CD4-positive, CD25-positive, alpha-beta regulatory T cell (primary cell): ENCODE results near the gene REN. TPM values are rescaled to one million over a fixed set of nuclear protein-coding genes. Genes with fewer than 3 reads are reported as not detected.

Experiments
- ATAC-seq, 2 donors: fragments of 150-1000 bp; cut with Tn5 transposase; one replicate each; pipeline ENCODE4 v1.10.0; 2021; ENCODE audit warnings: low read depth in 2 of 2, moderate number of reproducible peaks in 2 of 2, moderate library complexity in 1 of 2
- DNase-seq, 3 donors: peaks; one replicate each; pipeline versions ENCODE4 v3.0.0 to v3.0.0-alpha.2; 2012 to 2022; ENCODE audit warnings: mixed read lengths in 1 of 3
- H3K27ac ChIP-seq: one replicate; pipeline ENCODE4 v1.7.0; 2013; ENCODE audit warnings: mild to moderate bottlenecking, low read length; ENCODE audit not compliant: insufficient read depth, poor library complexity, severe bottlenecking
- H3K27me3 ChIP-seq: one replicate; pipeline ENCODE4 v1.7.0; 2013; ENCODE audit warnings: low read length; ENCODE audit not compliant: control insufficient read depth, insufficient read depth
- H3K36me3 ChIP-seq: one replicate; pipeline ENCODE4 v1.7.0; 2013; ENCODE audit warnings: mild to moderate bottlenecking, low read length, moderate library complexity; ENCODE audit not compliant: control insufficient read depth, insufficient read depth
- H3K4me1 ChIP-seq: 2 replicates; pipeline ENCODE4 v1.7.0; 2013; ENCODE audit warnings: mild to moderate bottlenecking, low read length; ENCODE audit not compliant: insufficient read depth, control insufficient read depth, poor library complexity, severe bottlenecking
- H3K4me3 ChIP-seq: one replicate; pipeline ENCODE4 v1.7.0; 2013; ENCODE audit warnings: low read depth, mild to moderate bottlenecking, low read length, moderate library complexity
- H3K9me3 ChIP-seq, 2 experiments: 1 replicate in 1 of 2; 2 replicates in 1 of 2; pipeline ENCODE4 v1.7.0; 2013; ENCODE audit warnings: low read length in 2 of 2, mild to moderate bottlenecking in 1 of 2, moderate library complexity in 1 of 2; ENCODE audit not compliant: control insufficient read depth in 2 of 2
- H3K27ac Mint-ChIP-seq, 3 donors: one replicate each; pipeline ENCODE4 v1.8.0; 2020 to 2022; ENCODE audit warnings: mild to moderate bottlenecking in 3 of 3, mixed read lengths in 3 of 3, moderate library complexity in 2 of 3
- H3K27me3 Mint-ChIP-seq: one replicate; pipeline ENCODE4 v1.8.0; 2022; ENCODE audit warnings: mild to moderate bottlenecking, mixed read lengths
- H3K36me3 Mint-ChIP-seq: one replicate; pipeline ENCODE4 v1.8.0; 2020; ENCODE audit warnings: mixed read lengths
- H3K4me1 Mint-ChIP-seq, 4 donors: one replicate each; pipeline ENCODE4 v1.8.0; 2020 to 2022; ENCODE audit warnings: mixed read lengths in 4 of 4, mild to moderate bottlenecking in 1 of 4
- H3K4me3 Mint-ChIP-seq, 4 donors: one replicate each; pipeline ENCODE4 v1.8.0; 2020 to 2022; ENCODE audit warnings: mild to moderate bottlenecking in 4 of 4, mixed read lengths in 4 of 4, moderate library complexity in 3 of 4
- H3K9me3 Mint-ChIP-seq, 7 donors: one replicate each; pipeline ENCODE4 v1.8.0; 2020 to 2022; ENCODE audit warnings: mixed read lengths in 7 of 7, mild to moderate bottlenecking in 3 of 7, moderate library complexity in 2 of 7
- polyA plus RNA-seq, 4 donors: library from polyadenylated mRNA; unstranded; fragments of 300-500 nt; fragmentation: Illumina TruSeq; gene quantifications; one replicate each; pipeline ENCODE4 v1.2.3, GENCODE V29; 2021
- total RNA-seq: library from RNA; stranded (reverse); gene quantifications from one replicate; pipeline ENCODE4 v1.2.3, GENCODE V29; 2022

The REN gene
- total and polyA plus RNA-seq, 5 donors from 2014 or later: not detected

DNA sequence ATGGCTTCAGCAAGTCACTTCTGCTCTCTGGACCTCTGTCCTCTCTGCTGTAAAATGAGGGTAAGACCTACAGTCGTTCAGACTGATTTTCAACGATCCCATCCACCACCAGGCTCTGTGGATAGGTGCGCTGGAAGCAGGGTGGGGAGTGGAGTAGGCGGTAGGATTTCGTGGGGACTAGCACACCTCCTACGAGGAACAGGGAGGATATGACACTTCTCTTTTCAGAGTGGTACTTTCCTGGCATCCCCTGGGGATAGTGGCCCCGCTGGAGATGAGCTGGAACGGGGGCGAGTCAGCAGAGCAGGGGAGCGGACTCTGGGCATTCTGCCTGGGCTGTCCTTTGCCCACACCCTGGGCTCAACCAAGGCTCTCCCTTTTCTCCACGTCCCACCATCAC lies 32.0 kb downstream of the REN start:
- Mint-ChIP-seq H3K27me3 (peaks cover 4% of the 10 kb centered on the region), H3K4me3 (no peak overlapping the region), H3K4me1 (peaks cover 0 to 3% (median 0%) of the 10 kb centered on the region in 4 donors), H3K27ac (no peak overlapping the region), H3K9me3 (no peaks in the 10 kb centered on the region), H3K36me3 (no peaks in the 10 kb centered on the region)
- ATAC-seq: no peak
- no peaks in the 10 kb centered on the region for H3K36me3 ChIP-seq
- H3K4me3 ChIP-seq: no peak overlapping the region
- H3K27ac ChIP-seq: no peak overlapping the region
- no peaks in the 10 kb centered on the region for H3K4me1 ChIP-seq
- H3K9me3 ChIP-seq: no peaks in the 10 kb centered on the region
- H3K27me3 ChIP-seq: no peaks in the 10 kb centered on the region
- DNase-seq: no peak

DNA sequence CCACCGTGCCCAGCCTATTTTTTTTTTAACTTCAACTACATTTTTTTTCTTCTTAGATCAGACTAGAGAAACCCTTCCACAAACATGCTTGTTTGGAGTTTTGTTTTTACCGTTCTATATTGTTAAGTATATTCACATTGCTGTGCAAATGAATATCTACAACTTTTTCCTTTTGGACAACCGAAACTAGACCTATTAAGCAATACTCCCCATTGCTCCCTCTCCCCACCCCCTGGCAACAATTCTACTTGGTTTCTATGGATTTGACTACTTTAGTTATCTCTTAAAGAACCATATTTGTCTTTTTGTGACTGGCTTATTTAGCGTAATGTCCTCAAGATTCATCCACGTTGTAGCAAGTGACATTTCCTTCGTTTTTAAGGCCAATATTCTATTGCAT lies 33.4 kb downstream of the REN start:
- H3K4me1 Mint-ChIP-seq: peaks cover 0 to 8% (median 4%) of the 10 kb centered on the region in 4 donors
- Histone ChIP-seq H3K4me1 (no peaks in the 10 kb centered on the region), H3K9me3 (no peaks in the 10 kb centered on the region), H3K27me3 (no peaks in the 10 kb centered on the region), H3K36me3 (no peaks in the 10 kb centered on the region), H3K27ac (no peak overlapping the region), H3K4me3 (no peak overlapping the region)
- H3K36me3 Mint-ChIP-seq: no peaks in the 10 kb centered on the region
- H3K9me3 Mint-ChIP-seq: no peaks in the 10 kb centered on the region
- no peak for DNase-seq
- H3K27ac Mint-ChIP-seq: peak overlapping the region in 1 of 3 donors; percentile 71
- ATAC-seq: no peak
- no peak overlapping the region for H3K4me3 Mint-ChIP-seq
- H3K27me3 Mint-ChIP-seq: peaks cover 8% of the 10 kb centered on the region

DNA sequence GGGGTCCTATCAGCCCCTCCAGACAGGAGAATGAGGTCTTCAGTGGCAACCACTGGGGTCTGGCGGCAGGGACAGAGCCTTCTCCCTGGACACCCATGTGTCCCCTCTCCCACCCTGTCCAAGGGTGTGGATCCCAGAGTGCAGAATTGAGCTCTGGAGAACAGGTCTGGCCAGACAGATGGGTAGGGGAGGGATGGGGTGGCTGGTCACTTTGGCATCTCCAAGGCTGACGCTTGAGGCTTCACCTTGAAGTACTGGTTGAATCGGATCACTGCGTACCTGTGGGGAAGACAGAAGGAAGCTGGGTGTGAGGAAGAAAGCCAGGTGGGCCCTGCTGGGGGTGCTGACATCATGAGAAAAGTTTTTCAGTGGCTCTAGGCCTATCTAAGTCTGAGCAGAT lies 34.2 kb downstream of the REN start:
- no peak for DNase-seq
- Histone ChIP-seq H3K27ac (no peak overlapping the region), H3K36me3 (no peaks in the 10 kb centered on the region), H3K27me3 (no peaks in the 10 kb centered on the region), H3K4me3 (no peak overlapping the region), H3K9me3 (no peaks in the 10 kb centered on the region), H3K4me1 (no peaks in the 10 kb centered on the region)
- no peak for ATAC-seq
- H3K27me3 Mint-ChIP-seq: peaks cover 13% of the 10 kb centered on the region
- no peaks in the 10 kb centered on the region for H3K36me3 Mint-ChIP-seq
- no peak overlapping the region for H3K4me3 Mint-ChIP-seq
- H3K4me1 Mint-ChIP-seq: peaks cover 0 to 8% (median 4%) of the 10 kb centered on the region in 4 donors
- H3K27ac Mint-ChIP-seq: no peak overlapping the region
- no peaks in the 10 kb centered on the region for H3K9me3 Mint-ChIP-seq

DNA sequence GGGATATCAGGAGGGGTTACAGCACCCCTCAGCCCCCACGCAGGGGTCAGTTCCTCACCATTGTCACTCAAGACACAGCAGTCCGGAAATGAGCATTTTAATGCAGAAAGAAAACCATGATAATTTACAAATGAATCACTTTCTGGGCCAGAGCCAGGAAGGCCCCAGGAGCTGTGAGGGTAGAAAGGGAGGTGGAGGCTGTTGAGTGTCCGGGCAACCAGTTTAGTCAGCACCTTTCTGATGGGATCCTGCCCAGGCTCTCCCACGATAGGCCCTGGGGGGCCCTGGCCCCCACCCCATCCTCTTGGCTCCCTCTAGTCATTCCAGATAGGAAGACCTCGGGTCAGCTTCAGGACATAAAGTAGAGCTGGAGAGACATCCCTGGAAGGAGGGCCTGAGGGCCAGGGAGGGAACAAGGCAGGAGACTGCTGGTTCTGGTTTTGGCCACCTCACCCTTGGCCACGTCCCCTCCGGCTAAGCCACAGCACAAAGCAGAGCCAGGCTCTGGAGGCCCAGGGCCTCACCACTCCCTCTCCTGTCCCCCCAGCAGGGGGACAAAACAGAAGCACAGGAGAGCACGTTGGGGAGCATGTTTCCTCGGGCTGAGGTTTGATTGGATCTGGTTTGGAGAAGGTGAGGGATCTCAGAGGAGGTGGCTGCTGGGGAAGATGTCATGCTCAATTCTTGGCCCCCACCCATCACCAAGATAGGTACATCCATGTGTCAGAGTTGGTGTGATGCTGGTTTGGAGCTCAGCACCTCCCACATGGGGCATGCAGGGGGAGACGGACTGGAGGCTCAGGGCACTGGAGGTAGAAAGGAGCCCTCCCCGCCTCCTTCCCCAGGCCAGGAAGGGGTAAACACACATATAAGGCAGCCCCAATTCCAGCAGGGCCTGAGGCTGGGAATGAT lies 34.9 kb downstream of the REN start:
- H3K9me3 ChIP-seq: no peaks in the 10 kb centered on the region
- ATAC-seq (no peak), DNase-seq (no peak)
- H3K27me3 ChIP-seq: no peaks in the 10 kb centered on the region
- Mint-ChIP-seq H3K27me3 (peaks cover 18% of the 10 kb centered on the region), H3K27ac (no peak overlapping the region), H3K4me1 (peaks cover 0 to 8% (median 4%) of the 10 kb centered on the region in 4 donors), H3K4me3 (no peak overlapping the region), H3K36me3 (no peaks in the 10 kb centered on the region), H3K9me3 (no peaks in the 10 kb centered on the region)
- H3K27ac ChIP-seq: no peak overlapping the region
- no peaks in the 10 kb centered on the region for H3K4me1 ChIP-seq
- H3K4me3 ChIP-seq: no peak overlapping the region
- no peaks in the 10 kb centered on the region for H3K36me3 ChIP-seq

DNA sequence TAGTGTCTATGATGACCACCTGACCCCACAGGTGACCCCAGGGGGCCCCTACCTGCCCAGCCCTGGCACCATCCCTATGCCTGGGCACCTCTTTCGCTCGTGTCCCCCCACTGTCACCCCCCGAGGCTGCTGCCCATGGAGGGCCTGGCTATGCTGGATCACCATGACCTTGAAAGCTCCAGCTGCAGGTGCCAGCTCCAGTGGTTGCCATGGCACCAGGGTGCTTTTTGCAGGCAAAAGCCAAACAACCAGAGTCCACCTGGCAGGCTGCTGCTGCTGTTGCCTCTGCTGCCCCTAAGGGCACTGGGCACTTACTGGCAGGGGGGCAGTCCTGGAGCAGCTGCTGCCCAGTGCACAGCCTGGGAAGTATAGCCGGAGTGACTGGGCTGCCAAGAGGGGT lies 36.0 kb downstream of the REN start:
- Mint-ChIP-seq H3K27me3 (peaks cover 14% of the 10 kb centered on the region), H3K36me3 (no peaks in the 10 kb centered on the region), H3K27ac (no peak overlapping the region), H3K4me1 (peaks cover 0 to 8% (median 4%) of the 10 kb centered on the region in 4 donors), H3K9me3 (no peaks in the 10 kb centered on the region), H3K4me3 (no peak overlapping the region)
- ATAC-seq (no peak), DNase-seq (no peak)
- H3K27me3 ChIP-seq: no peaks in the 10 kb centered on the region
- no peaks in the 10 kb centered on the region for H3K36me3 ChIP-seq
- H3K4me1 ChIP-seq: no peaks in the 10 kb centered on the region
- H3K9me3 ChIP-seq: no peaks in the 10 kb centered on the region
- no peak overlapping the region for H3K4me3 ChIP-seq
- no peak overlapping the region for H3K27ac ChIP-seq

DNA sequence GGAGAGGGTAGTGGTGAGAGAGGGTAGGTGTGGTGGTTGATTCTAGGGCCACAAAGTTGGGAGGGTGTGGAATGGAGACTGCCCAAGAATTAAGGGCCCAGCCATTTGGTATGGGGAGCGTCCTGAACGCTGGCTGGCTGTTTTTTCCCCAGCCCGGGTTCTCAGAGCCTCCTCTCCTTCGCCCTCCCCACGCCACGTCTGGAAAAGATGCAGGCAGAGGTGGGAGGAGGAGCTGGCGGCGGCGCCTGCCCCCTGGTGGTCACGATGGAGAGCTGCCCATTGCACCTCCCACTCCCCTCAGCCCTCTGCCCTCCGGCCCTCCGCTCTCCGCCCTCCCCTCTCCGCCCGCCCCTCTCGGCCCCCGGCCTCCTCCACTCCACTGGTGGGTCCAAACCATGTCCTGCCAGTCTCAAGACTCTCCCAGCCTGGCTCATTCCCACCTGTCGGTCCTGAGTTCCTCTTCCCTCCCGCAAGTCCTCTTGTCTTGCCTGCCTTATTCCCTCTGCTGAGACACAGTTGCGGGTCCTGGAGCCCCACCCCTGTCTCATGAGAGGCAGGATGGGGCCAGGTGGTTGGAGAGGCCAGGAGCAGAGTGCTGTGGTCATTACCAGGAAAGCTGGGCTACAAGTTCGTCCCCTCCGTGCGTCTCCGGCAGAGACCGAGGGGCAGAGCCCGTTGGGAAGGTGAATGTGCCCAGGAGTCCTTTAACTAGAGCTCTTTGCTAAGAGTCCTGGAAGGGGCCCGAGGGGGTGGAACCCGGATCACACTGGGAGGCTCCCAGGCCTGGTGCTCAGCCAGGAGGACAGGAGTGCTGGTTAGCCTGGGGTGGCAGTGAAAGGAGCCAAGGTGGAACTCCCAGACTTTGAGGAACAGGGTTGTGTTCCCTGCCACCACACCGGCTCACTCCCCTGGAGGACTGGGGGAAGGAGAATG lies 36.9 kb downstream of the REN start:
- DNase-seq: peak; percentile 34 to 59 (median 42)
- no peaks in the 10 kb centered on the region for H3K36me3 ChIP-seq
- no peaks in the 10 kb centered on the region for H3K4me1 ChIP-seq
- no peaks in the 10 kb centered on the region for H3K27me3 ChIP-seq
- H3K4me3 ChIP-seq: no peak overlapping the region
- H3K36me3 Mint-ChIP-seq: no peaks in the 10 kb centered on the region
- peaks cover 14% of the 10 kb centered on the region for H3K27me3 Mint-ChIP-seq
- H3K4me1 Mint-ChIP-seq: peaks cover 0 to 8% (median 4%) of the 10 kb centered on the region in 4 donors
- H3K4me3 Mint-ChIP-seq: no peak overlapping the region
- peak; percentile 53 to 68 for ATAC-seq
- no peaks in the 10 kb centered on the region for H3K9me3 ChIP-seq
- H3K27ac Mint-ChIP-seq: no peak overlapping the region
- H3K27ac ChIP-seq: no peak overlapping the region
- H3K9me3 Mint-ChIP-seq: no peaks in the 10 kb centered on the region

DNA sequence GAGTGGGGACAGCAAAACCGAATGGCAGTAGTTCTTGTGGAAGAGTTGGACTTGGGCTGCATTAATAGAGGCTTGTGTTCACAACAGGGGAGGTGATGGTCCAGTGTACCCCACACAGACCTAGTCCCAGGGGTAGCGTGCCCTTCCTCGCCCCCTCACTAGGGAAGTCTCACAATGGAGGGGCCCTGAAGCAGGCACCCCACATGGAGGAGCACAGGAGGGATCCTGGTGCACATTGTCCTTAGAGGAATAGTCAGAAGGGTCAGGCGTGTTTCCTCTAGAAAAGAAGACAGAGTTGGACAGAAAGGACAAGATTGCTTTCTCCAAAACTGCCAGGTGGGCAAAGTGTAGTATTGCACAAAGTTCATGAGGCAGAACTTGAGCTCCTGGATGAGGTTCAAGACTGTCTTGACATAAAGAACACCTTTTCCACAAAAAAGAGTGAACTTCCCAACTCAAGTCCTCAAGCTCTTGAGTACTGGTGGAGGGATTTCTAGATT lies 37.6 kb downstream of the REN start:
- no peak for ATAC-seq
- no peak overlapping the region for H3K27ac ChIP-seq
- Mint-ChIP-seq H3K9me3 (no peaks in the 10 kb centered on the region), H3K4me3 (no peak overlapping the region), H3K27ac (no peak overlapping the region), H3K4me1 (peaks cover 0 to 8% (median 4%) of the 10 kb centered on the region in 4 donors), H3K27me3 (peaks cover 14% of the 10 kb centered on the region), H3K36me3 (no peaks in the 10 kb centered on the region)
- H3K4me1 ChIP-seq: no peaks in the 10 kb centered on the region
- DNase-seq: no peak
- H3K9me3 ChIP-seq: no peaks in the 10 kb centered on the region
- H3K4me3 ChIP-seq: no peak overlapping the region
- no peaks in the 10 kb centered on the region for H3K27me3 ChIP-seq
- no peaks in the 10 kb centered on the region for H3K36me3 ChIP-seq
